Gastrocnemius medialis (tissue), 4 donors: Measurements from ENCODE around the gene BMP7.
"Not testable (repeated sequence)": the region's sequence is repeated elsewhere in the genome, so short reads cannot be mapped to it uniquely, and the experiment has no call there.

Experiments
- CTCF ChIP-seq, 5 experiments: fragments of 450-650 bp in 3 of 5; fragments of 200-600 bp in 2 of 5; sonication (generic) in 2 of 5; IDR thresholded peaks in 4 of 5; conservative IDR thresholded peaks in 1 of 5; 1 replicate in 4 of 5; 2 replicates in 1 of 5; pipeline ENCODE4 v1.5.1; 2016 to 2019; ENCODE audit warnings: antibody characterized with exemption in 5 of 5, mild to moderate bottlenecking in 3 of 5, moderate library complexity in 3 of 5
- POLR2A ChIP-seq, 2 donors: fragments of 450-650 bp; IDR thresholded peaks; one replicate each; pipeline ENCODE4 v1.6.1; 2017; ENCODE audit warnings: antibody characterized with exemption in 2 of 2, mild to moderate bottlenecking in 2 of 2, moderate library complexity in 2 of 2

DNA sequence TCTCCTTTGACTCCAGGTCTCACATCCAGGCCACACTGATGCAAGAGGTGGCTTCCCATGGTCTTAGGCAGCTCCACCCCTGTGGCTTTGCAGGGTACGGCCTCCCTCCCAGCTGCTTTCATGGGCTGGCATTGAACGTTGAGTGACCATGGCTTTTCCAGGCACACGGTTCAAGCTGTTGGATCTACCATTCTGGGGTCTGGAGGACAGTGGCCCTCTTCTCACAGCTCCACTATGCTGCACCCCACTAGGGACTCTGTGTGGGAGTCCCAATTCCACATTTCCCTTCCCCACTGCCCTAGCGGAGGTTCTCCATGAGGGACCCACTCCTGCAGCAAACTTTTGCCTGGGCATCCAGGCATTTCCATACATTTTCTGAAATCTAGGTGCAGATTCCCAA lies 27.1 kb downstream of the BMP7 start:
- not testable (repeated sequence) for TF ChIP-seq CTCF (IDR thresholded peaks at IDR 0.05 in 4 of 5, conservative IDR thresholded peaks at IDR 0.05 in 1 of 5); POLR2A (IDR thresholded peaks at IDR 0.05)
